Measurements from ENCODE around the gene IFNA17.
A peak's percentile ranks its signal among the peaks of the same experiment; 100 is the strongest.

IFNA17 gene

GRCh38 chr9:21255538-21256212 lies 27.7 kb upstream of the IFNA17 start (continued):
- no peak for TF ChIP-seq PATZ1 (CRISPR knock-in tag; IDR thresholded peaks at IDR 0.05; ENCODE audit: borderline replicate concordance)
- TF ChIP-seq PPARA (CRISPR knock-in tag; IDR thresholded peaks at IDR 0.05; ENCODE audit: borderline replicate concordance): no peak
- TF ChIP-seq ESRRG (CRISPR knock-in tag; IDR thresholded peaks at IDR 0.05): no peak
- no peak for TF ChIP-seq SNAI2 (CRISPR knock-in tag; IDR thresholded peaks at IDR 0.05)

GRCh38 chr9:21252721-21253547 lies 24.9 kb upstream of the IFNA17 start:
- peak; percentile 77 for ATAC-seq
- TF ChIP-seq CSRNP3 (CRISPR knock-in tag; IDR thresholded peaks at IDR 0.05): no peak

- no peak for ATAC-seq
- TF ChIP-seq ZFP30 (CRISPR knock-in tag; IDR thresholded peaks at IDR 0.05): no peak
- no peak for TF ChIP-seq ARNTL (CRISPR knock-in tag; IDR thresholded peaks at IDR 0.05; ENCODE audit: borderline replicate concordance, low read depth)
- TF ChIP-seq ZC3H10 (CRISPR knock-in tag; IDR thresholded peaks at IDR 0.05): no peak
- TF ChIP-seq ISL1 (CRISPR knock-in tag; IDR thresholded peaks at IDR 0.05): no peak
- TF ChIP-seq PATZ1 (CRISPR knock-in tag; IDR thresholded peaks at IDR 0.05; ENCODE audit: borderline replicate concordance): no peak
- no peak for TF ChIP-seq PPARA (CRISPR knock-in tag; IDR thresholded peaks at IDR 0.05; ENCODE audit: borderline replicate concordance)
- TF ChIP-seq TSHZ2 (CRISPR knock-in tag; IDR thresholded peaks at IDR 0.05): no peak
- TF ChIP-seq CSDC2 (CRISPR knock-in tag; IDR thresholded peaks at IDR 0.05): no peak
- no peak for TF ChIP-seq OSR1 (CRISPR knock-in tag; IDR thresholded peaks at IDR 0.05)
- no peak for TF ChIP-seq CREB5 (CRISPR knock-in tag; IDR thresholded peaks at IDR 0.05; ENCODE audit: low read depth)
These were observed 23.6 kb upstream of the IFNA17 start for GRCh38 chr9:21251638-21252037.

GRCh38 chr9:21251190-21251589 lies 23.2 kb upstream of the IFNA17 start:
- TF ChIP-seq ZNF565 (CRISPR knock-in tag; conservative IDR thresholded peaks at IDR 0.05; ENCODE audit: low read depth) (no peak), ESRRG (CRISPR knock-in tag; IDR thresholded peaks at IDR 0.05) (no peak), GLIS3 (CRISPR knock-in tag; IDR thresholded peaks at IDR 0.05) (no peak)
- no peak for ATAC-seq

All from SK-N-SH treated with all-trans-retinoic acid at 6 μM for 48 hours (cell line).